HG03571 (cell line): Measurements from ENCODE around the gene CD109.
"Not testable (repeated sequence)": the region's sequence is repeated elsewhere in the genome, so short reads cannot be mapped to it uniquely, and the experiment has no call there.

Experiments used
- ATAC-seq: cut with Tn5 transposase; IDR thresholded peaks from one replicate; pipeline ENCODE4 v1.9.1; 2021; ENCODE audit not compliant: unreplicated experiment

The CD109 gene

GRCh38 chr6:73851048-73851447 is 155.0 kb downstream of the CD109 start:
- ATAC-seq = not testable (repeated sequence)

- ATAC-seq = peak; percentile 56
Observed at GRCh38 chr6:73854998-73855718, 159.2 kb downstream of the CD109 start.

GRCh38 chr6:73857341-73857890 is 161.4 kb downstream of the CD109 start:
- ATAC-seq = no peak

GRCh38 chr6:73858376-73858775 is 162.4 kb downstream of the CD109 start:
- ATAC-seq = no peak

- ATAC-seq = no peak
Observed at GRCh38 chr6:73860303-73860702, 164.3 kb downstream of the CD109 start.

GRCh38 chr6:73866305-73866704 is 170.3 kb downstream of the CD109 start:
- no peak for ATAC-seq

- no peak for ATAC-seq
Observed at GRCh38 chr6:73867411-73867810, 171.4 kb downstream of the CD109 start.

- no peak for ATAC-seq
Observed at GRCh38 chr6:73870907-73871306, 174.9 kb downstream of the CD109 start.

- no peak for ATAC-seq
Observed at GRCh38 chr6:73873081-73873480, 177.1 kb downstream of the CD109 start.
